NCI-H510A (cell line): ENCODE data around the gene ZWILCH.
"Not testable (repeated sequence)": the region's sequence is repeated elsewhere in the genome, so short reads cannot be mapped to it uniquely, and the experiment has no call there.

Experiments used
- DNase-seq: peaks from one replicate; lab custom pipeline; 2025; lab: John Stamatoyannopoulos, UW

ZWILCH gene

GRCh38 chr15:66581972-66582537, 76.9 kb downstream of the ZWILCH start:
- no peak for DNase-seq

- DNase-seq, result no peak
Observed at GRCh38 chr15:66586155-66586976, 81.2 kb downstream of the ZWILCH start.

GRCh38 chr15:66587020-66587419, 81.9 kb downstream of the ZWILCH start:
- no peak for DNase-seq

- DNase-seq, result no peak
Observed at GRCh38 chr15:66587749-66588148, 82.6 kb downstream of the ZWILCH start.

GRCh38 chr15:66588537-66588936, 83.4 kb downstream of the ZWILCH start:
- DNase-seq, result no peak

- no peak for DNase-seq
Observed at GRCh38 chr15:66588971-66589370, 83.8 kb downstream of the ZWILCH start.

- not testable (repeated sequence) for DNase-seq
Observed at GRCh38 chr15:66589429-66589828, 84.3 kb downstream of the ZWILCH start.

GRCh38 chr15:66590435-66590834, 85.3 kb downstream of the ZWILCH start:
- no peak for DNase-seq

- no peak for DNase-seq
Observed at GRCh38 chr15:66591322-66591862, 86.3 kb downstream of the ZWILCH start.

- DNase-seq, result no peak
Observed at GRCh38 chr15:66592505-66593218, 87.5 kb downstream of the ZWILCH start.

GRCh38 chr15:66593219-66593780, 88.2 kb downstream of the ZWILCH start:
- DNase-seq, result no peak

GRCh38 chr15:66594344-66594743, 89.2 kb downstream of the ZWILCH start:
- DNase-seq, result no peak

GRCh38 chr15:66594836-66595235, 89.7 kb downstream of the ZWILCH start:
- no peak for DNase-seq

- no peak for DNase-seq
Observed at GRCh38 chr15:66595332-66595731, 90.2 kb downstream of the ZWILCH start.

- no peak for DNase-seq
Observed at GRCh38 chr15:66595931-66596545, 90.9 kb downstream of the ZWILCH start.

GRCh38 chr15:66598095-66598815, 93.1 kb downstream of the ZWILCH start:
- DNase-seq, result no peak
